Measurements from ENCODE around the gene MBD5. TPM values are rescaled to one million over a fixed set of nuclear protein-coding genes. Genes with fewer than 3 reads are reported as not detected.

The MBD5 gene
- total and polyA plus RNA-seq, 2 donors (not counting 1 experiment from before 2014, with no cell fraction given), result 10.9 to 69.7 TPM

GRCh38 chr2:148022882-148023281 lies 2.0 kb downstream of the MBD5 start:
- Histone ChIP-seq H3K9ac (ENCODE audit: low read length) (no peak overlapping the region), H3K4me1 (ENCODE audit: control insufficient read depth in 2 of 2, insufficient read depth in 2 of 2, low read length in 2 of 2) (peaks cover 23 to 37% of the 10 kb centered on the region in 2 donors), H3K9me3 (ENCODE audit: control extremely low read depth in 1 of 3, control insufficient read depth in 2 of 3, insufficient read depth in 1 of 3, low read length in 2 of 3) (no peaks in the 10 kb centered on the region), H3K4me2 (replicated peaks; ENCODE audit: low read depth, low read length, poor library complexity, severe bottlenecking) (peak overlapping the region; percentile 95), H3K79me2 (ENCODE audit: control insufficient read depth, insufficient read depth, low read length) (peaks cover 95% of the 10 kb centered on the region), H3K27ac (ENCODE audit: low read length in 2 of 2) (no peak overlapping the region), H2AFZ (ENCODE audit: insufficient read depth, low read depth, low read length, poor library complexity, severe bottlenecking) (no peak overlapping the region), H3K4me3 (ENCODE audit: control extremely low read depth in 1 of 5, extremely low read depth in 1 of 5, insufficient read depth in 1 of 5, low read depth in 2 of 5, low read length in 4 of 5) (peak overlapping the region in 1 of 5 experiments; percentile 79), H4K20me1 (ENCODE audit: control insufficient read depth, insufficient read depth, low read length, poor library complexity, severe bottlenecking) (peaks cover 5% of the 10 kb centered on the region), H3K27me3 (replicated peaks in 1 of 4; ENCODE audit: control extremely low read depth in 1 of 4, control insufficient read depth in 3 of 4, insufficient read depth in 4 of 4, low read length in 3 of 4) (no peaks in the 10 kb centered on the region), H3K36me3 (replicated peaks in 1 of 2; ENCODE audit: control extremely low read depth in 1 of 2, control insufficient read depth in 1 of 2, extremely low read depth in 1 of 2, insufficient read depth in 2 of 2, low read length in 1 of 2) (peaks cover 0 to 2% of the 10 kb centered on the region in 2 experiments)
- Mint-ChIP-seq H3K4me1 (peaks cover 44% of the 10 kb centered on the region), H3K27ac (no peak overlapping the region), H3K27me3 (no peaks in the 10 kb centered on the region), H3K4me3 (peak overlapping the region; percentile 38), H3K9me3 (ENCODE audit: insufficient read depth) (no peaks in the 10 kb centered on the region)
- intact Hi-C loops (cut with micrococcal nuclease), result loop anchor here (10.0 kb wide), 1 partner anchor 1002 kb away; no protein-coding TSS in a partner anchor
- no peak for TF ChIP-seq CTCF (IDR thresholded peaks at IDR 0.05)
- no peak for TF ChIP-seq EZH2 (IDR thresholded peaks at IDR 0.05; ENCODE audit: borderline replicate concordance, insufficient read depth, low read depth, low read length, poor library complexity, severe bottlenecking)
- DNase-seq, result no peak
- no CpG with 5 or more reads among the region's 2 CpGs for WGBS (ENCODE audit: insufficient coverage)
- POLR2A ChIA-PET, result no interaction called here
- CTCF ChIA-PET, result interaction anchor here (1.1 kb wide), 1 partner anchor 486 kb away, joined by 4 read pairs; no protein-coding TSS in a partner anchor
- ATAC-seq (ENCODE audit: low read depth), result no peak

- POLR2A ChIA-PET, result no interaction called here
- Histone ChIP-seq H3K4me3 (ENCODE audit: control extremely low read depth in 1 of 5, extremely low read depth in 1 of 5, insufficient read depth in 1 of 5, low read depth in 2 of 5, low read length in 4 of 5) (no peak overlapping the region), H3K79me2 (ENCODE audit: control insufficient read depth, insufficient read depth, low read length) (peaks cover 95% of the 10 kb centered on the region), H3K4me1 (ENCODE audit: control insufficient read depth in 2 of 2, insufficient read depth in 2 of 2, low read length in 2 of 2) (peaks cover 23 to 37% of the 10 kb centered on the region in 2 donors), H3K4me2 (replicated peaks; ENCODE audit: low read depth, low read length, poor library complexity, severe bottlenecking) (no peak overlapping the region), H3K27ac (ENCODE audit: low read length in 2 of 2) (no peak overlapping the region), H2AFZ (ENCODE audit: insufficient read depth, low read depth, low read length, poor library complexity, severe bottlenecking) (no peak overlapping the region), H3K9me3 (ENCODE audit: control extremely low read depth in 1 of 3, control insufficient read depth in 2 of 3, insufficient read depth in 1 of 3, low read length in 2 of 3) (no peaks in the 10 kb centered on the region), H4K20me1 (ENCODE audit: control insufficient read depth, insufficient read depth, low read length, poor library complexity, severe bottlenecking) (peaks cover 7% of the 10 kb centered on the region), H3K27me3 (replicated peaks in 1 of 4; ENCODE audit: control extremely low read depth in 1 of 4, control insufficient read depth in 3 of 4, insufficient read depth in 4 of 4, low read length in 3 of 4) (no peaks in the 10 kb centered on the region), H3K9ac (ENCODE audit: low read length) (no peak overlapping the region), H3K36me3 (replicated peaks in 1 of 2; ENCODE audit: control extremely low read depth in 1 of 2, control insufficient read depth in 1 of 2, extremely low read depth in 1 of 2, insufficient read depth in 2 of 2, low read length in 1 of 2) (peaks cover 0 to 2% of the 10 kb centered on the region in 2 experiments)
- Mint-ChIP-seq H3K9me3 (ENCODE audit: insufficient read depth) (no peaks in the 10 kb centered on the region), H3K27me3 (no peaks in the 10 kb centered on the region), H3K4me3 (no peak overlapping the region), H3K27ac (no peak overlapping the region), H3K4me1 (peaks cover 36% of the 10 kb centered on the region)
- DNase-seq (no peak), ATAC-seq (ENCODE audit: low read depth) (no peak)
- CTCF ChIA-PET, result interaction anchor here (1.9 kb wide), 1 partner anchor 486 kb away, joined by 8 read pairs; no protein-coding TSS in a partner anchor
- intact Hi-C loops (cut with micrococcal nuclease), result loop anchor here (10.0 kb wide), 1 partner anchor 1001 kb away; no protein-coding TSS in a partner anchor
- TF ChIP-seq EZH2 (IDR thresholded peaks at IDR 0.05; ENCODE audit: borderline replicate concordance, insufficient read depth, low read depth, low read length, poor library complexity, severe bottlenecking) (no peak), CTCF (IDR thresholded peaks at IDR 0.05) (no peak)
These were observed 3.0 kb downstream of the MBD5 start for GRCh38 chr2:148023861-148024260.
